Activated CD4-positive, alpha-beta T cell treated with anti-CD3 and anti-CD28 coated beads, Interleukin-2, amount 50 U/mL, for 48 hours (primary cell): ENCODE measurements around the gene AP3M1.

Source experiments
- DNase-seq, 2 experiments: peaks; one replicate each; pipeline ENCODE4 v3.0.0-alpha.2; 2020

The AP3M1 gene

DNA sequence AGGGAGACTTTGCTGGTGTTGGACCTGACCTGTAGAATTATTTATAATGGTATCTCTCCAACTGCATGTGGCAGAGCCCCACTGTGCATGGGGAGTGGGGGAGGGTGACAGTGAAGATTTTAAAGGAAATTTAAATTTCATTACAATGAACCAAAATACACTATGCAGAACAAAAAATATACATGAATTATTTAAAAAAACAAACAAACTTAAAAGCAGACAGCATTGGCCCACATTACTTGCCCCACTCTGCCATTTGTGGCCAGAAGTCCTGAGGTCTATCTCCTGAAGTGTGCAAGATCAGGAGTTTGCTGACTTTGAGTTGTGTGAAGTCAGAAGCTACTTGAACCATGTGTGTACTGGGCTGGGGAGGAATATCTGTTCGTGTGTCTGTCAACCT, 40.5 kb downstream of the AP3M1 start:
- DNase-seq = no peak

DNA sequence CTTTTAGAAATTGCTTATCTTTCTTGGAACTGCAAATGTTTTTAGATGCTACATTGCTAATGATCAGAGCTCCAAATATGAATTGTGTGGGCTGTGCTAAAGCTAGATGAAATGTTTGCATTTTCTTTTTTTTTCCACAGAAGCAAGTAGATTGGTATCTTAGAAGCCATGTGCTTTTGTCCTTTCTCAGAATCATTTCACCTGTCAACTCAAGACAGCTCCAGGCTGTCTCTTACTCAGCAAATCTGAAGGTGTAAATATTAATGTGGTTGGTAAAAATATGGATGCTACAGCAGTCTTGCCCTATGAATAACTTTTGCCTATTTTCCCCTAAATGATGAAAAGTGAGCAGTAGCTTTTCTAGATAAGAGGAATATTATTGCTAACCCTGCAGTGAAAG, 41.2 kb downstream of the AP3M1 start:
- no peak for DNase-seq

DNA sequence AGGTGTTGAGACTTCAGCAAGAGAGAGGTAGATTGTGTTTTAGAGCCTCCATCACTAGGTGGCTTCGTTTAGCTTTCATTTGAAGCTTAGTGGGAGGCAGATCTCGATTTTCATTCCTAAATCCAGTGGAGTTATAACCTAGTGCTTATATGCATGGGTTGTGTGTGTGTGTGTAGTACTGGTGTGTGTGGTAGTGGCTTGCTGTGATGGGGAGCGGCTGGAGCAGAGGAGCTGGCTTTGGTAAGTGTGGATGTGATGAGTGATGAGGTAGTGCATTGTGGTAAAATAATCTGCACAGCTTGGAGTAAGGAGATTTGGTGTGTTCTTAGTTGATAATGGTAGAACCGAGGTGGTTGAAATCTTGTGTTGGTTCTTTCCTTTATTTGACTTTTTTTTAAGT, 43.2 kb downstream of the AP3M1 start:
- DNase-seq = no peak

DNA sequence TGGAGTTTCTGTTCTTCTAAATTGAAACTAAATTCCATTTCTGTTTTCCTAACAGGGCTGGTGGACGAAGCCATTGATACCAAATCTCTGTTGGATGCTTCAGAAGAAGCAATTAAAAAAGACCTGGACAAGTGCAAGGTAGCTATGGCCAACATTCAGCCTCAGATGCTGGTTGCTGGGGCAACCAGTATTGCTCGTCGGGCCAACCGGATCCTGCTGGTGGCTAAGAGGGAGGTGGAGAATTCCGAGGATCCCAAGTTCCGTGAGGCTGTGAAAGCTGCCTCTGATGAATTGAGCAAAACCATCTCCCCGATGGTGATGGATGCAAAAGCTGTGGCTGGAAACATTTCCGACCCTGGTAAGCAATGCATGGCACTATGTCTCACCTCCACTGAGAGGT, 45.6 kb downstream of the AP3M1 start:
- no peak for DNase-seq

DNA sequence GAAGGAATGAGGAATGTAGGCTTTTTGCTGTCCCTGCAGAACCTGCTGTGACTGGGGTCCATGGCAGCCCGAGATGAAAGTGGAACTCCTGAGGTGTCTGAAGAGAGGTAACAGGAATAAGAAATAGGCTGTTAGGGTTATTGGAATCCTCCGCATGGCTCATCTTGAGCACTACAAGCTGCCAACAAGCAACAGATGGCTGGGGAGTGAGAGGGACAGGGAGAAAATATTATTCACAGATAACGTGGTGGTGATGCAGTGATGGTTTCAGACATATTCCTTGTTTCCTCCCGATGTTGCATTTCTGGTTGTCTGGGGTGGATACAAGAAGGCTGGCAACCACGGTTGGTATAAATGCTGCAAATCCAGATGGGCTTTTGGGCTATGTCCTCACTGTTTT, 46.1 kb downstream of the AP3M1 start:
- no peak for DNase-seq

DNA sequence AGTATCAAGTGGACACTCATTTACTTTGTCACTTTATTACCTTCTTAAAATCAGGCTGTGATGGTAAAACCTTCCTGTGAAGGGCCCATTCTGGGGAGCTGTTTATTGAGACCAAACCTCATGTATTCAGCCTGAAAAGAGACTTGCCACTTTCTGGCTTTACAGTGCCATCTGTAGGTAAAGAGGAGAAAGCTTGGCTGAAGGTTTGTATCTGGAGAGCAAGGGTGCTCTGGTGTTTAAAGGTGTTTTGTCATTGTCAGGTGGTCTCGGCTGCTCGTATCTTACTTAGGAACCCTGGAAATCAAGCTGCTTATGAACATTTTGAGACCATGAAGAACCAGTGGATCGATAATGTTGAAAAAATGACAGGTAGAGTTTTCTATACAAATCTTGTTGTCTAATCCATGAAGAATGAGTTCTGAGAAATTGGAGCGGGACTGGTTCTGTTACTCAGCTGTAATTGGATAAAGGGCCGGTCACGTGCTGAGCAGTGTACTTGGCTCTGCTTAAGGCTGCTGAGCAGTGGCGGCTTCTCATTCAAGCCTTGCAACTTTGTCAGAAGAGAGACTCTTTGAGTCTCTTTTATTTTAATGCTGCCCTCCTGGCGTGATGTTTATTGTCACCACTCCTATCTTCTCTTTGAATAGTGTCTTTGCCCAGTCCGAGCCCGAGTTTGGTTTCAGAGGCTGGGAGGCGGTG, 46.9 kb downstream of the AP3M1 start:
- DNase-seq = no peak

DNA sequence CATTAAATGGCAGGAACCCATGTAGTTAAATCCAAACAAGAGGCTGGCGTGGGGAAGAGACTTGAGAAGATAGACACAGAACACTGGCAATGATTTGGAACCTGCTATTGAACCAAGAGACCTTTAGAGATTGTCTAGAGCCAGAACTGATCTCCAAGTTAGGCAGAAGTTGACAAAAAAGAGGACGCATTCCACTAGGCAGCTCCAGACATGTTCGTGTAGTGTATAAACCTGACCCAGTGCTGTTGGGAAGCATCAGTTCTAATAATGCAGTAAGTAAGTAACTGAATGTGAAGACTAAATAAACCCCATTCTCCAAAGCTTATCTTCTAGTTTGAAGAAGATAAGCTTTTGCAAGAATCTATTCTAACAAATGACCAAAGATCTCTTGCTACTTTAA, 50.8 kb downstream of the AP3M1 start:
- DNase-seq = no peak

DNA sequence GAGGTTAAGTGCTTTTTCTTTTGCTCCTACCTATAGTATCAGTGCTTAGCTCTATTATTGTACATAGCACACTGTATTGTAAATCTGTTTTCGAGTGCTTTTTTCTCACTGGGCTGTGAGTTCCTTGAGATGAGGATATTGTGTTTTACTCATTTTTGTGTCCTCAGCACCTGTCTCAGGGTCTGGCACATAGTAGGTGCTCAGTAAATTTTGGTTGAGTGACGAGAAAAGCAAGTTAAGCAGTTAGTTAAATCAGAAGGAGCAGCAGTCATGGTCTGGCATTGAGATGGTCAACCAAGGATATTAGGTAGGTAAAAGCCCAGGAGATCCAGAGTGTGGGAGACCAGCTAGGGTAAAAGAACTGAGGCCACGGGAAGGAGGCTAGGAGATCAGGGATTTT, 51.2 kb downstream of the AP3M1 start:
- DNase-seq = no peak

DNA sequence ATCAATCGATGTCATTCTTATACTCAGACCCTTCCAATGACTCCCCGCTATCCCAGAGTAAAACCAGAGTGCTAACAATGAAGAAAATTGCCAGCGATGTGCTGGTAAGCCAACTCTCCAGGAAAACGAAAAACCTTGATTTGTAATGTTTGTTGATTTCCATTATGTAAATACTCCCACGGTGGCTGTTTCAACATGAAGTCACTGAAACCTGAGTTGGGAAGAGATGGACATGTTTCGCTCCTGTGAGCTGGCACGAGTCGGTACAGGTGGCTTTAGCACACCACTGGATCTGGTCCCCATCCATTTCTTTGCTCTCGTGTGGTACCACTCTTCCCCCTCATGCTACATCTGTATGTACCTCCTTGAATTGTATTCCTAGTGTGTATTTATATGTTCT, 52.9 kb downstream of the AP3M1 start:
- DNase-seq = no peak

DNA sequence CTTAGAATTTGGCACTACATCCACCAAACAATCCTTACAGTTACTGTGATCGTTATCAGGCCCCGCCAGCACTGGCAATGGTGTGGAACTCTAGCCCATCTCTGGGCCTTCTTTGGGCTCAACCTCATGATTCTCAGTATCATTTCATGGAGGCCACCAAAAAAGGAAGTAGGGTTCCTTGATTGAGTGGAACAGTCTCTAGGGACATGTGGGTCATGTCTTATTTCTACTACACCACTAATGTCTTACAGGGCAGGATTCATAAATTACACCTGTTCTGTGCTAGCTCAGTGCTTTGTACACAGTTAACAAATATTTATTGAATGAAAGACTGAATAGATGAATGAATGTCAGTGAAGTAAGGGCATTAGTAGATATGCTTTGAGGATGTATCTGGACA, 53.9 kb downstream of the AP3M1 start:
- no peak for DNase-seq

DNA sequence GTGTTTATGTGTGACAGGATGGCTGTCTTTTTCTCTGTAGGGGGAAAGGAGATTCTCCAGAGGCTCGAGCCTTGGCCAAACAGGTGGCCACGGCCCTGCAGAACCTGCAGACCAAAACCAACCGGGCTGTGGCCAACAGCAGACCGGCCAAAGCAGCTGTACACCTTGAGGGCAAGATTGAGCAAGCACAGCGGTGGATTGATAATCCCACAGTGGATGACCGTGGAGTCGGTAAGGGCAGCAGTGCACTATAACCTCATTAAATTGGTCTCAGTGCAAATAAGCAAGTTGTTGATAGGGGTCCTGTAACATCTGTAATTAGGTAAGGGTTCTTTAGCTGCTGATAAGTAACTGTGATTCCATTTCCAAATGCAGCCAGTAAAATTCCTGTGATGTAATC, 56.4 kb downstream of the AP3M1 start:
- DNase-seq = no peak

DNA sequence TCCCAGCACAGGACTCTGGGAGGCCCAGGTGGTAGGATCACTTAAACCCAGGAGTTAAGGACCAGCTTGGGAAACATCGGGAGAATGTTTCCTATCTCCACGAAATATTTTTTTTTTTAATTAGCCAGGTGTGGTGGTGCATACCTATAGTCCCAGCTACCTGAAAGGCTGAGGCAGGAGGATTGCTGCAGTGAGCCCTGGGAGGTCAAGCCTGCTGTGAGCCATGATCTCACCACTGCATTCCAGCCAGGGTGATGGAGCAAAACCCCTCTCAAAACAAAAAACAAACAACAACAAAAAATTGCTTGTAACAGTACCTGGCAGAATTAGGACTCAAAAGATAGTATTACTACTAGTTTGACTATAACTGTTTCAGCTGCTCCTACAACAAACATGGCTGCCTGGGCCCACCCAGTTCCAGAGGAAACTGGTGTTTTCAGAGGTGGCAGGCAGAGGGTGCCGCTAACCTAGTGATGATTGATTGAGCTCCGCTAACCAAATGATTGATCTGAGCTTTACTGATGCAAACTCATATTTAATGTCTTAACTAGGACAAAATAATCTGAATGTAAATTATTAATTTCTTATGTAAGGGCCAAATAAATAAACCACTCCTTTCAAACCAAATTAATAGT, 57.0 kb downstream of the AP3M1 start:
- no peak for DNase-seq

DNA sequence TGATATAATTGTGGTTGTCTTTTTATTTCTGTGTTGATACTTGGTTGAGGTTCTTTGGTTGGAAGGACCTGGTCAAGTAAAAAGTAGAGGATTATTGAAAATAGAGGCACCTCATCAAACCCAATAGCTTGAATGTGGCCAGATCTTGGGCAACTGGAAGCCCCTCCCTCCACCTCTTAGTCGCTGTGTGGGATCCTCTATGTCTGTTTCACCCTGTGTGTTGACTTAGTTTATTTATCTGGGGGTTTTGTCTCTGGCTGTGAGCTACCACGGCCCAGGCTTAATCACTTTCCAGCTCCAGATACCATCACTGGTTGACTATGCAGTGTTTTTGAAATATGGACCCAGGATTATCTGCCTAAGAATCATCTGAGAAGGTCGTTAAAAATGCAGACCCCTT, 58.3 kb downstream of the AP3M1 start:
- no peak for DNase-seq

DNA sequence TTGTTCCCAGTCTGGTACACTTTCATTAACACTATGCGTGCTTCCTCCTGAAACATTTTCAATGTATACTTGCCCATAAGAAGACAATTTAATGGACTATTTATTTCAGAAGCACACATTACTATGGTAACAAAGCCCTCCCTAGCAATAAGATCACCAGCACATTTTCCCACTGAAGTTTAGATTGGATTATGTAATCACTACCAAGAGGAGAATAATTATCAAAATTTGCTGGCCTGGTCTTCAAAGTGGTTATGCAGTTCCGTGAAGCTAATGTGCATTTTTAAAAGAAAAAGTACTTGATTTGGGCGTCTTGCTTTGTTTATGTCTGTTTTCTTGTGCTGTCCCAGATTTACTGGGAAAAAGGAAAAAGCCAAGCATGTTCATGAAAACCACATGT, 61.9 kb downstream of the AP3M1 start:
- DNase-seq = no peak

DNA sequence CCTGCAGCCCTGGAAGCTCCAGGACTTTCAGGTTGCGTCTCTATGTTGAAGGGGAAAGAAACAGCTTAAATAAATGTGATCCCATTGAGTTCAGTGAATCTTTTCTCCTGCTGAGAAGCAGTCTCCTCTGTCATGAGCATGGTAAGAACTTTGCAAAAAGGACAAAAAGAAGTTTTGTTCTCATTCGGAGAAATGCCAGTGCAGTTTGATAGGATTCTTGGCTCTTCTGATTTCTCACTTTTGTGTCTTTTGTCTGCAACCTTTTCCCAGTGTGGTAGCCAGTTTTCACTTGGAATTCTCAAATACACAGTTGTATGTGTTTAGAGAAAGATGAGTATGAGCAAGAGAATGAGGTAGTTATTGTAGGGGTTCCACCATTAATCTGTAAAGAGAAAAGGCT, 64.3 kb downstream of the AP3M1 start:
- no peak for DNase-seq

DNA sequence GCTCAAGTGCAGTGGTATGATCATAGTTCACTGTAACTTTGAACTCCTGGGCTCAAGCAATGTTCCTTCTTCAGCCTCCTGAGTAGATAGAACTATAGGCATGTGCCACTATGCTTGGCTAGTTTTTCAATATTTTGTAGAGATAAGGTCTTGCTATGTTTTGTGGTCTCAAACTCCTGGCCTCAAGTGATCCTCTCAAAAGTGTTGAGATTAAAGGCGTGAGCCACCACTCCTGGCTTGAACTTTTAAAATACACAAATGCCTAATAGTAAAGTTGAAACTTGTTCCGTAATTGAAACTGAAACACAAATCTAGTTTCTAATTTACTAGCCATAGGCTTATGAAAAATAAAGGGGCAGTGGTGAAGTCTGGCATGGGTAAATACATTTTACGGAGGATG, 65.7 kb downstream of the AP3M1 start:
- DNase-seq = no peak

DNA sequence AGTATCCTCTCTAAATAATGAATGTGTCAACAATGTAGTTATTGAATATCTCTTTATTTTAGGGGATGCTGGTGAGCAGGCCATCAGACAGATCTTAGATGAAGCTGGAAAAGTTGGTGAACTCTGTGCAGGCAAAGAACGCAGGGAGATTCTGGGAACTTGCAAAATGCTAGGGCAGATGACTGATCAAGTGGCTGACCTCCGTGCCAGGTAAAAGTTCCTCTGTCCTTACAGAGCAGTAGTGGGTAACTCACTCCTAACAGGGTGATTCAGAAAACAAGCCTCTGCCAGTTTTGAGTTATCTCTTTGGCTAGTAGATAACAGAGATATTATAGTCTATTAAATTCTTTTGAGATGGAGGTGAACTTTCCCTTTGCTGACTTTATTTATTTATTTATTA, 67.3 kb downstream of the AP3M1 start:
- no peak for DNase-seq

DNA sequence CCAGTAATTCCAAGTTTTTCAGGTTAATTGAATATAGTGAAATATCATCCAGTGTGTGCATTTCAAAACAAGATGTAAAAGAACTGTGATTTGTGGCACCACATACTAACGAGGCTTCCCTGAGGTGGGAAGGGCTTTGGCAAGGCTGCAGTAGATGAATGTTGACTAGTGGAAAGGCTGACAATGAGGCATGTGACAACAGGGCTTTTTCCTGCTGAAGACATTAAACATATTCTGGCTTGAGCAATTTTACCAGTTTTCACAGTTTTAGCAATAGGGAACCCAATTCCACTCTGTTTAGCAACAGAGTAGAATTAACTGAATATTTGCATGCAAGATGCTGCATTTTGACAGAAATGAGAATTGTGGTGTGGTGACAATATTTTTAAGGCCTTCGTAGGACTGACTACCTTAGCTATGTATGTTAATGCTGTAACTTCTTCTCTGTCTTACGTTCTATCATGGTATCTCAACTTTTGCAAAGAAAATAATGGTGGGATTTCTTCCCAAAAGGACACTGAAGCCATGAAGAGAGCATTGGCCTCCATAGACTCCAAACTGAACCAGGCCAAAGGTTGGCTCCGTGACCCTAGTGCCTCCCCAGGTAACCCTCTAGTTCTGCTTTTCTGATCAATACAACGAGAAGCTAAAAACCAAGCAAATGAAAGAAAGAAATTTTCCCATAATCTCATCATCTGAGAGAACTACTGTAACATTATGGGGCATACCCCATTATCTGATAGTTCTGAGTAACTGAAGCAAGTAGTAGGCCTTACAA, 68.5 kb downstream of the AP3M1 start:
- no peak for DNase-seq

DNA sequence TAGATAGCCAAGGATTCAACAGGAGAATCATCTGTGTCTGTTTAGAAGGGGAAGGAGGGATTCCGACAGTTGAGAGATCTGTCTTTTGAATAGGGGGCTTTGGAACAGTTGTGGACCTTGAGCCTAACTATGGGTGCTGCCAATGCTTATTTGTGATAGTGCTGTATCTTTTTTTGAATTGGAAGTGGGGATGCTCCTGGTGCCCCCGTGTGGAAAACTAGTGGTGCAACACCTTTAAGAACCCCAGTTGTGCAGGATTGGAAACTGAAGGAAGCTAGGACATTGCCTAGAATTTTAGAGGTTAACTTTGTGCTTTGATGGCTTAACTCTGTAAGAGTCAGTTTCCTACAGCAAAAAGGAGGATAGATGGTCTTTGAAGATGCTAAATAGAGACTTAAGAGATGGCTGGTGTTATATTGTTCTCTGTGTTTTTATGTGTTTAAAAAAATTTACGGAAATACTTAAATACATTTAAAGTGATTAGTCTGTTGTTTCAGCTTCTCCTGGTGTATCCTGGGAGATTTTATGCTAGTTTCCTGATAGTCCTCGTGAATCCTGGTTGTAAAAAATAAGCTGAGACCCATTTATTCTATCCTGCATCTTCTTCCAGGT, 69.3 kb downstream of the AP3M1 start:
- peak; percentile 25 to 47 for DNase-seq

DNA sequence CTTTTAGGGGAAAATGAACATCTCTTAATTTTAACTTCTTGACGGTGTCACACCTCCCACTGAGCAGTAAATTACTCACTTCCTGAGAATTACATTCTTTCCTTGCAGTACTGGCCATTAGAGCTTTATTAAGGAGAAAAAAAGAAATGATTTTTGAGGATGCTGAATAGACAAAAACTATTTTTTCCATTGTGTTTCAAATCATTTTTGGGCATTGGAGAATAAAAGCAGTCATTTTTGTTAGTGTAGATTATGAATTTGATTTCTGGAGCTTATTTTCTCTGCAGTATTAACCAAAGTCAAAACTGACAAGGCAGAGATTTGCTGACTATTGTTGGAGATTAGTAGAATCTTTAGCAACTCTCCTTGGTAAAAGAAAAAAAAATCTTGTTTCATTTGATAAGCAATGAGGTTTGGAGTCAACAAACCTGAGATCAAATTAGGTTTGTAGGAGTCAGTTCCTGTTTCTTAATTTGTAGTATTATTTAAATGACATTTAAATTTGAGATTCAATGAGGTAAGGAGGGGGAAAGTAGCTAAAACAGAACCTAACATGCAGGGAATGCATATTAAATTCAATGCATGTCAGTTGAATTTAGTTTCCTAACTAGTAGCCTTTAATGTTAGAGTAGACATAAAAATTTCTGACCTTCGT, 70.6 kb downstream of the AP3M1 start:
- DNase-seq = no peak

DNA sequence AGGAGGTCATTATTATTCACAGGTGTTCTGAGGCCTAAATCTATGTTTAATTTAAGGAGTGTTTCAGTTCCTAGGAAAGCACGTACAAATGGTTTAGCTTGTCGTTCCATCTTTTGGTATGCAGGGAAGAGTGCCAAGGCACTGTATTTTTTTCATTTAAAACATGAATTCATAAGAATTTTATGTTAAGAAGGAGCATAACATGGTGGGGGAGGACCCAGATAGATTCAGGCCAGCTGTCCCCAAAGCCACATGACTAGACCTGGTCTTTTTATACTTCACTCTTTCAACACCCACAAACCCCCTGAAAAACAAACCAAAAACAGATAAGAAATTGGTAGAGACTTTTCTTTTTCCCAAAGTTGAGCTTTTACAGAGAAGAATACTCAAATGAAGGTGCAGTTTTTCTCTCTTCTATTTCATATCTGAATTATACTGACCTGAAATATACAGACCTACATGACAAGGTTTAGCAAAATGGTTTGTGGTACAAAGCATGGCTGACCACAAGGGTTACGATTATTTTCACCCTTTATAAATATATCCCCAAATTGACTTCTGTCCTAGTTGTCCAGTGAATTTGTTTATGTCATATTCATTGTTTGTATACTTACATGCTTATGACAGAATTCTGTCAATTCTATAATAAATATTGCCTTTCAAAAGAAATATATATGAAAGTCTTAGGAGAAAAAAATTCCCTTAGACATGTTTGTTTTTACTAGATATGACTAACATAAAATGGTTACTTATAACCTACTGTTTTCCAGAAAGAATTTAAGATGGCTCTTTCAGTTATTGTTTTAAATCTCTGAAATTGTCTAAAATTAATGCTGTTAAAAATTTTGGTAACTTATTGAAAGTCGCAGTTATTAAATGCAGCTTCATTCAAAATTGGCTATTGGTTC, 71.3 kb downstream of the AP3M1 start:
- no peak for DNase-seq

DNA sequence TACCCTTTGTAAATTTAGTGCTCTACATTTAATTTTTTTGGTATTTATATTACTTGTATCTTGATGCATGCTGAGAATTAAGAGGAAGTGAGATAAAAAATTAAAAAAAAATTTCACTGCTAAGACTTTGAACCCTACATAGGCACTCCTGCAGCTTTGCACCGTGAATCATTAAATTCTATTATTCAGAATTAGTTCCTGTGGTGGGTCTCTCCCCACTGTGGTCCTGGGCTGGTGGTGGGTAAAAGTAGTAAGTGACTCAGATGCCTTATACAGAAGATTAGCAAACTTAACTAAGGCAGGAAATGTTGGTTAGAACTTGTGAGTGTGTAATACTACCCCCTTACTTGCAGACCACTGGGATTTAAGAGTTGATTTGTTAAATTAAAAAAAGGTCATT, 72.6 kb downstream of the AP3M1 start:
- peak; percentile 40 to 52 for DNase-seq
